H1 (cell line): ENCODE data around the gene LTBP1. TPM values are rescaled to one million over a fixed set of nuclear protein-coding genes. Genes with fewer than 3 reads are reported as not detected.

Experiments
- CTCF ChIA-PET: fragments of 300-600 bp; sonication (Branson Sonifier 250); formaldehyde crosslinking; loops from one replicate; lab custom pipeline; 2021; ENCODE audit not compliant: partially characterized antibody; lab: Charles Lee
- POLR2A ChIA-PET: fragments of 300-600 bp; sonication (Branson Sonifier 250); formaldehyde crosslinking; loops from one replicate; lab custom pipeline; 2021; ENCODE audit warnings: inconsistent platforms; ENCODE audit not compliant: partially characterized antibody; lab: Charles Lee
- DNase-seq, 2 experiments: peaks; one replicate each; pipeline versions ENCODE4 v3.0.0 to v3.0.0-alpha.2; 2010 to 2022; ENCODE audit warnings: low spot score in 2 of 2, low read depth in 1 of 2, mixed read lengths in 1 of 2
- FAIRE-seq: peaks from 2 replicates; lab custom pipeline; 2011; peaks lifted over from hg19 to GRCh38; lab: Jason Lieb, UNC
- H2AFZ ChIP-seq: 2 replicates; pipeline ENCODE4 v1.8.1; 2012; ENCODE audit warnings: low read length, inconsistent platforms
- H2AK5ac ChIP-seq: 2 replicates; pipeline ENCODE4 v1.6.1; 2013; ENCODE audit warnings: low read depth, low read length
- H2BK120ac ChIP-seq: replicated peaks from 2 replicates; pipeline ENCODE3; 2013; ENCODE audit warnings: low read depth, low read length, inconsistent platforms
- H2BK12ac ChIP-seq: 2 replicates; pipeline ENCODE4 v1.6.1; 2013; ENCODE audit warnings: low read depth, low read length
- H2BK15ac ChIP-seq: 2 replicates; pipeline ENCODE4 v1.6.1; 2013; ENCODE audit warnings: low read length
- H2BK20ac ChIP-seq: 2 replicates; pipeline ENCODE4 v1.6.1; 2013; ENCODE audit warnings: low read length
- H2BK5ac ChIP-seq: 2 replicates; pipeline ENCODE4 v1.6.1; 2013; ENCODE audit warnings: low read depth, low read length
- H3K14ac ChIP-seq: 2 replicates; pipeline ENCODE4 v1.6.1; 2013; ENCODE audit warnings: inconsistent platforms; ENCODE audit not compliant: insufficient read length
- H3K18ac ChIP-seq: 2 replicates; pipeline ENCODE4 v1.6.1; 2013; ENCODE audit warnings: low read length; ENCODE audit errors: extremely low read depth
- H3K23ac ChIP-seq: 2 replicates; pipeline ENCODE4 v1.6.1; 2013; ENCODE audit warnings: inconsistent platforms; ENCODE audit not compliant: insufficient read length
- H3K23me2 ChIP-seq: 2 replicates; pipeline ENCODE4 v1.6.1; 2013; ENCODE audit warnings: low read depth, low read length
- H3K27ac ChIP-seq: 2 replicates; pipeline ENCODE4 v1.6.1; 2011; ENCODE audit warnings: low read depth, low read length, inconsistent platforms
- H3K27me3 ChIP-seq, 4 experiments: replicated peaks in 1 of 4; 1 replicate in 1 of 4; 2 replicates in 3 of 4; pipeline versions ENCODE4 v1.6.1 to v1.8.1; 2011 to 2013; ENCODE audit warnings: low read length in 3 of 4, mild to moderate bottlenecking in 3 of 4, inconsistent platforms in 2 of 4, mixed read lengths in 2 of 4, moderate library complexity in 1 of 4; ENCODE audit not compliant: control insufficient read depth in 3 of 4, insufficient read depth in 3 of 4; ENCODE audit errors: extremely low read depth in 1 of 4
- H3K36me3 ChIP-seq, 4 experiments: 2 replicates each; pipeline versions ENCODE4 v1.6.1 to v1.8.1; 2011 to 2013; ENCODE audit warnings: mild to moderate bottlenecking in 4 of 4, low read length in 3 of 4, moderate library complexity in 2 of 4, control low read depth in 1 of 4, inconsistent platforms in 1 of 4; ENCODE audit not compliant: insufficient read depth in 4 of 4, control insufficient read depth in 2 of 4
- H3K4ac ChIP-seq: replicated peaks from 2 replicates; pipeline ENCODE3; 2013; ENCODE audit warnings: low read length, low read depth, mixed read lengths, inconsistent platforms; ENCODE audit not compliant: insufficient read length
- H3K4me1 ChIP-seq, 4 experiments: replicated peaks in 1 of 4; 1 replicate in 1 of 4; 2 replicates in 3 of 4; pipeline versions ENCODE4 v1.6.1 to v1.8.1; 2011 to 2013; ENCODE audit warnings: low read length in 3 of 4, inconsistent platforms in 2 of 4, mixed read lengths in 1 of 4; ENCODE audit not compliant: insufficient read depth in 4 of 4, control insufficient read depth in 3 of 4
- H3K4me2 ChIP-seq, 2 experiments: 2 replicates each; pipeline versions ENCODE4 v1.6.1 to v1.8.1; 2011 to 2013; ENCODE audit warnings: low read depth in 2 of 2, low read length in 2 of 2, control low read depth in 1 of 2, inconsistent platforms in 1 of 2, mild to moderate bottlenecking in 1 of 2; ENCODE audit not compliant: insufficient read depth in 1 of 2
- H3K4me3 ChIP-seq, 4 experiments: fragments of 200-600, 300-600 bp in 1 of 4; sonication (generic), shearing (Covaris generic), sonication (Bioruptor Twin) in 1 of 4; 2 replicates each; pipeline versions ENCODE4 v1.5.1 to v1.8.1; 2011 to 2016; ENCODE audit warnings: low read length in 4 of 4, low read depth in 3 of 4, control low read depth in 2 of 4, inconsistent platforms in 2 of 4, mild to moderate bottlenecking in 2 of 4, mixed read lengths in 1 of 4, moderate library complexity in 1 of 4; ENCODE audit not compliant: insufficient read depth in 2 of 4; ENCODE audit errors: extremely low read depth in 1 of 4
- H3K56ac ChIP-seq: replicated peaks from 2 replicates; pipeline ENCODE3; 2013; ENCODE audit warnings: low read depth, mild to moderate bottlenecking, mixed read lengths, low read length, inconsistent platforms; ENCODE audit not compliant: insufficient read length
- H3K79me1 ChIP-seq: 2 replicates; pipeline ENCODE4 v1.6.1; 2013; ENCODE audit warnings: low read depth, low read length, control low read depth
- H3K79me2 ChIP-seq, 2 experiments: 2 replicates each; pipeline versions ENCODE4 v1.6.1 to v1.8.1; 2012 to 2013; ENCODE audit warnings: low read length in 2 of 2, mild to moderate bottlenecking in 2 of 2, inconsistent platforms in 1 of 2; ENCODE audit not compliant: insufficient read depth in 2 of 2, control insufficient read depth in 1 of 2
- H3K9ac ChIP-seq, 4 experiments: replicated peaks in 1 of 4; 1 replicate in 1 of 4; 2 replicates in 3 of 4; pipeline versions ENCODE4 v1.6.1 to v1.8.1; 2011 to 2013; ENCODE audit warnings: low read depth in 3 of 4, low read length in 3 of 4, control low read depth in 2 of 4, mild to moderate bottlenecking in 2 of 4, moderate library complexity in 2 of 4, inconsistent platforms in 1 of 4; ENCODE audit errors: extremely low read depth in 1 of 4
- H3K9me3 ChIP-seq, 2 experiments: 2 replicates each; pipeline versions ENCODE4 v1.6.1 to v1.8.1; 2012 to 2013; ENCODE audit warnings: mild to moderate bottlenecking in 2 of 2, moderate library complexity in 2 of 2, control low read depth in 1 of 2, inconsistent platforms in 1 of 2, low read depth in 1 of 2, low read length in 1 of 2, mixed read lengths in 1 of 2; ENCODE audit not compliant: insufficient read depth in 2 of 2
- H4K20me1 ChIP-seq, 2 experiments: replicated peaks in 1 of 2; 2 replicates each; pipeline versions ENCODE3 to v1.8.1; 2011 to 2013; ENCODE audit warnings: inconsistent platforms in 2 of 2, low read length in 2 of 2, mild to moderate bottlenecking in 1 of 2; ENCODE audit not compliant: insufficient read depth in 2 of 2, control insufficient read depth in 1 of 2
- H4K5ac ChIP-seq: 2 replicates; pipeline ENCODE4 v1.6.1; 2013; ENCODE audit warnings: low read length, low read depth, mixed read lengths, inconsistent platforms; ENCODE audit not compliant: insufficient read length
- H4K8ac ChIP-seq: 2 replicates; pipeline ENCODE4 v1.8.0; 2013; ENCODE audit warnings: mild to moderate bottlenecking, moderate library complexity, low read length, inconsistent platforms; ENCODE audit not compliant: insufficient read depth; ENCODE audit errors: extremely low read depth
- H4K91ac ChIP-seq: replicated peaks from 2 replicates; pipeline ENCODE3; 2013; ENCODE audit warnings: low read length, mixed read lengths, inconsistent platforms; ENCODE audit not compliant: insufficient read length
- ZNF274 ChIP-seq: IDR thresholded peaks from 2 replicates; pipeline ENCODE4 v1.7.0; 2012; ENCODE audit warnings: low read length, borderline replicate concordance; ENCODE audit errors: extremely low read depth
- WGBS, 2 experiments: shearing (Covaris generic) in 1 of 2; methylation state at CpG; one replicate each; pipeline versions ENCODE4 v1.1.6 to v1.1.7; 2013 to 2015; ENCODE audit warnings: low lambda C conversion rate in 2 of 2, mixed read lengths in 2 of 2, inconsistent platforms in 1 of 2, low coverage in 1 of 2, missing lambda C conversion rate in 1 of 2; ENCODE audit not compliant: insufficient replicate concordance in 2 of 2, insufficient coverage in 1 of 2, insufficient read length in 1 of 2; ENCODE audit errors: extremely low coverage in 1 of 2, missing lambda C conversion rate in 1 of 2; 5-methylcytosine and 5-hydroxymethylcytosine counted together
- polyA plus RNA-seq, 7 experiments: library from polyadenylated mRNA; depleted of rRNA in 3 of 7; stranded (reverse) in 5 of 7; unstranded in 2 of 7; fragments of >200 nt in 5 of 7; fragments of 200-250 nt in 2 of 7; gene quantifications; 1 replicate in 5 of 7; 2 replicates in 1 of 7; 4 replicates in 1 of 7; pipeline versions ENCODE4 v1.2.1 to v1.2.3, GENCODE V29; 2011 to 2013; ENCODE audit warnings: missing spikeins in 2 of 7, mixed read lengths in 2 of 7
- total RNA-seq: library from RNA; stranded (reverse); fragmentation: NEBNext Ultra II Directional; extraction: Animal tissue kit (Norgen Biotek cat#: 25700); gene quantifications from 2 replicates; pipeline ENCODE4 v1.2.1, GENCODE V29; 2021

The LTBP1 gene
- total and polyA plus RNA-seq, 2 of the 8 experiments (the other 6 are each of a cell fraction or from before 2014, with no cell fraction given): 15.4 to 24.7 TPM

GRCh38 chr2:33009249-33009648, 62.5 kb downstream of the LTBP1 start:
- H3K4me1 ChIP-seq: peaks cover 0 to 2% (median under 1%) of the 10 kb centered on the region in 4 experiments; a peak in 4 of 7 replicates
- H4K20me1 ChIP-seq: no peaks in the 10 kb centered on the region
- H3K4me3 ChIP-seq: no peak overlapping the region
- H3K4ac ChIP-seq: no peak overlapping the region
- no peak overlapping the region for H2AFZ ChIP-seq
- H3K14ac ChIP-seq: no peak overlapping the region
- no peaks in the 10 kb centered on the region for H3K9me3 ChIP-seq
- H3K36me3 ChIP-seq: no peaks in the 10 kb centered on the region
- H3K79me1 ChIP-seq: no peaks in the 10 kb centered on the region
- H3K27me3 ChIP-seq: no peaks in the 10 kb centered on the region
- ChIA-PET POLR2A (no interaction called here), CTCF (interaction anchor here (0.6 kb wide), 1 partner anchor 8 kb away, joined by 3 read pairs; no protein-coding TSS in a partner anchor)
- no peaks in the 10 kb centered on the region for H3K79me2 ChIP-seq
- H4K91ac ChIP-seq: no peak overlapping the region
- H2BK15ac ChIP-seq: no peak overlapping the region
- H4K5ac ChIP-seq: no peak overlapping the region
- no peak overlapping the region for H4K8ac ChIP-seq
- no peak overlapping the region for H2BK20ac ChIP-seq
- no peak overlapping the region for H3K27ac ChIP-seq
- DNase-seq (no peak), FAIRE-seq (no peak)
- no peak overlapping the region for H3K4me2 ChIP-seq
- 93% methylated on average over 3 of the region's 3 CpGs; no CpG with 5 or more reads in 1 of the 2 experiments for WGBS, 2 experiments
- no peak overlapping the region for H2BK12ac ChIP-seq
- H2AK5ac ChIP-seq: no peak overlapping the region
- H3K56ac ChIP-seq: no peak overlapping the region
- H3K23me2 ChIP-seq: no peaks in the 10 kb centered on the region
- H3K18ac ChIP-seq: no peak overlapping the region
- no peak overlapping the region for H3K9ac ChIP-seq
- no peak overlapping the region for H3K23ac ChIP-seq
- H2BK5ac ChIP-seq: no peak overlapping the region
- H2BK120ac ChIP-seq: no peak overlapping the region
- TF ChIP-seq ZNF274: no peak
